Fibroblast of skin of abdomen (primary cell): ENCODE data around the gene TBCK.

Experiments
- DNase-seq: peaks from one replicate; pipeline ENCODE4 v3.0.0-alpha.2; 2013

The TBCK gene

DNA sequence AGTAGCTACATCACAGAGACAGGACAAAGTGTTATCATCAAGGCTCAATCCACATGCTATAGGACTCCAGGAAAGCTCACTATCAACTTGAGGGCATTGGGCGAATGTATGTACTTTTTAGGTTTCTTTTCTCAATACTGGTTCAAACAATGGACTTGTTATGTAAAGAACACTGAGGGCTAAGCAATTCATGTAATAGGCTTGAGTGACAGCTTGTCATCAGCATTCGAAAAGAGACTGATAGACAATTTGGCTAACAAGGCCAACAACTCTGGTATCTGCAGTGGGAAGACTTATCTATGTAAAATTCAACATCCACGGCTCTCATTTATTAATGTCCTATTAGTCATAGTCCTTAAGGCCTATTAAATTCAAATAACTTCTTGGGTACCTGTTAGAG, 279.7 kb downstream of the TBCK start:
- DNase-seq, result no peak

DNA sequence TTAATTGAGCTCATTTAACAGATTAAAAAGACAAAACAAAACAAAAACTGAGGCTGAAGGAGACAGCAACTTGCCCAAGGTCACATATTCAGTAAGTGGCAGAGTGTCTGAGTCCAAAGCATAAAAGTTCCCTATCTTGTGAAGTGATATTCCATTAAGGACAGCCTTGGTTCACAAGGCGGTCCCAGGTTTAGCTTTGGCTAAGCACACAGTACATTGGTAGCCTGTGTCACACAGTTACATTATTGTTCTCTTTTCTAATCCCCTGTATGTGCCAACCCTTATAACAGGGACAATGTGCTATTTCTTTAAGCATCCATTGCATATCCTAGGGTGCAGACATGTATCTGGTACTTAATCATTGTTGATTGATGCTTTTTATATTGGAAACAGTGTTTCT, 280.8 kb downstream of the TBCK start:
- DNase-seq, result no peak

DNA sequence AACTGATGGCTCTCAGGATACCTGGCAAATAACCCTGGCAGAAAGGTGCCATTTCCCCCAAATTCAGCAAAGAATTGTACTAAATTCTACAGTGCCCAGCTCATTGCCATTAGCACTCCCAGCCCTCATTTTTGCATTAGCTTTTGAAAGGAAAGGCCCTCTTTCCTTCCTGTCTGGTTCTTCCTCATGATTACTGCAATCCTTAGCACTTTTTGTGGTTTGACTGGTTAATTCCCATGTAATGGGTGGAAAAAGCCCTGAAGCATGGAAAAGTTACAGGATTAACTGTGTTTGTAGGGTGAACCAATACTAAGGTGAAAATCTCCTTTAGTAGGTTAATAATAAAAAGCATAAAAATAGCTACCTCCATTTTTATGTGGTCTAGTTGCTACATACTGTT, 281.3 kb downstream of the TBCK start:
- DNase-seq, result no peak

DNA sequence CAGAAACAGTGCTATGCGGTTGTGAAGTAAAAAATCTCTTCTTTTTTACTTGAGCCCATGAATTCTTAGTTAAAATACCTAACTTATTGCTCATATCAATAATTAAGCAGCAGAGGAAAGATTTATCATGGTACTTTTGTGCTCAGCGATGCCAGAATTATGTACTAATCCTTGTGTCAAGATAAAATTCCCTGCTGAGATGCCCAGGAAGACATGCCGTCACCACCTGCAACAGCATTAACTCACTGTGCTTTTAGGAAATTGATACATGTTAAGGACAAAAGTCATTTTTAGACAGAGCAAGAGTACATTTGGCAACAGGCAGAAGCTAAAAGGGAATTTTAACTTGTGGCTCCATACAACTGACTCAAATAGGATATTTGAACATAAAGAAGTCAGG, 281.8 kb downstream of the TBCK start:
- peak; percentile 73 for DNase-seq

DNA sequence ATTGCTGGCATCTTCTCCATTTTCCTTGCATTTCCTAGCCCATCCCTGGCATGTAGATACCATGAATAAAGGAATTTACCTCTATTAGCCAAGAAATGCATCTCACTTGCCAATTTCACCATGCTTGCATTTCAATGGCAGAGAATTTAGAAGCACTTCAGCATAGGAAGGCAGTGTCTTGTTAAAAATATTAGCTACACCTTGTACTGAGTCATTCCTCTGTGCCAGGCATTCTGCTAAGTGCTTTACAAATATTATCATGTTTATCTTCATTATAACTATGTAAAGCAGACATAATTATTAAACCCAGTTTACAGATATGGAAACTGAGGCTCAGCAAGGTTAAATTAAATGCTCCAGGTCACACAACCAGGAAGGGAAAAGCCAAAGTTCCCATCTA, 282.5 kb downstream of the TBCK start:
- DNase-seq, result no peak

DNA sequence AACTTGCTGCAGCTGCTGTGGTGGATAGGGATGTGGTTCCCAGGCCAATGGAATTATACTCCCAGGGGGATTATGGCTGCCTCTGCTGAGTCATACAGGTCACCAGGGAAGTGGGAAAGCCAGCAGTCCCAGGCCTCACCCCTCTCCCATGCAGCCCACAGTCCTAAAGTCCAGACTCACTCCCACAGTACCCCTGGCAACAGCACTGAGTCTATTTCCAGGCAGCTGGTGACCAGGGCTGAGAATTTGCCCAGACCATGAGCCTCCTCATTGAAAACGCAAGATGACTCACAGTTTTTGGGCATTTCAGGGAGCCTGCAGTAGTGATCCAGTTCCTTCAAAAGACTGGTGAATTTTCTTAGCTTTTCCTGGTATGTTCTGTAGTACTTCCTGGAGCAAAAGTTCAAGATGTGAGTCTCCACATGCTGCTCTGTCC, 283.1 kb downstream of the TBCK start:
- DNase-seq, result peak; percentile 40

DNA sequence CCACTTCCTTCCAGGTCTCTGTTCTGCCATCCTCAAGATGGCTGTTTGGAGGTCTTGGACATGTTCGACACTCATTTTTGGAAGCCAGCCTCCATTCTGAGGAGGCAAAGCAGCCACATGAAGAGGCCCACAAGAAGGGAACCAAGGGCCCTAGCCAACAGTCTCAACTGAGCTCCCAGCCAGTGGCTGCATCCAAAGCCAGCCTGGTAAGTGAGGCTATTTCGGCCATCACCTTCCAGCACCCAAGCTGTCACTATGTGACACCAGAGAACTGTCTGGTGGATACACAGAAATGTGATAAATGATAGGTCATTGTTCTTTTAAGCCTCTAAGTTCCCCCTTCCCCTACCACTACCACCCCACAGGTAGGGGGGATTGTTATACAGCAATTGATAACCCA, 293.6 kb downstream of the TBCK start:
- no peak for DNase-seq

DNA sequence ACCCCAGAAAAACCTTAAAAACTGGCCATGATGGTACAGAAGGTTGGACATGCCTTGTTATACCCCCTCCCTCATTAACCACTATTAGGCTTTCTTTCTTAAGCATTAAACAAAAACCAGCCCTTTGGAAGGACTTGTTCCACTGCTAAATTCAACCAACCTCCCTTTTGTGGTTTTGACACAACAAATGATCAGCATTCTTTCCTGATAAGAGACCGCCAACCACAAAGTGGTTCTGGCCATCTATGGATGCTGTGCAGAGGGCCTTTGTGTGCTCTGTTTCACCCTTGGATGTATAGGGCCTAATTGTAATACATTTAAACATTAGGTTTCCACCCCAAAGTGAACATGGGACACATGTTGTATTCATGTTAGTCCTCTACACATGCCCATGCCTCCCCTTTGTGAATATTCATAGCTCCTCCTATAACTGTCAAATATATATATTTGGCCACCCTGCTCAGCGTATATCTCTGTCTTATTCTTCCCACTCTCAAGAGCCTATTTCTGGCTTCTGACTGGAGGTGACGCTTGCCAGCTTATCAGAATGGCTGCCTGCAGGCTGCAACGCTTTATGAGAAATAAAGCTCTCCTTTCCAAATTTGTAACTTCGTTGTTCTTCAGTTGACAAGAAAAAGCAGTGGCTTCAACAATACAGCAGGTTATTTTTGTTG, 294.1 kb downstream of the TBCK start:
- DNase-seq, result no peak

DNA sequence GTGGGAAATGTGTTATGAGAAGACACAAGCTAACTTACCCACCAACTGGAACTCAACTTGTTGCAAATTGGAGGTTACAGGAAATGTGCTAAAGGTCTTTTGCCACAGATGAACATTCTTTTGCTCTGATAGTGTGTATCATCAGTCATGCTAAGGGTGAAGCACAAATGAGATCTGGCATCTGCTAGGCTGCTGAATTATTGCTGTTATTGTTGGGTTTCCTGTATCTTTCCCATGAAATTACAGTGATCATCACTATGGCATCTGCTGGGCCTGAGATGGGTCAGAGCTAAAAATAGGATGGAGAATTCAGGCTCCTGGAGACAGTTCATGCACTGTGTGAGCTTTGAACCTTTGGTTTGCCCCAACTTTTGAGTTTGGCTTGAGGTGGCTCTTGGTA, 296.2 kb downstream of the TBCK start:
- peak; percentile 76 for DNase-seq

DNA sequence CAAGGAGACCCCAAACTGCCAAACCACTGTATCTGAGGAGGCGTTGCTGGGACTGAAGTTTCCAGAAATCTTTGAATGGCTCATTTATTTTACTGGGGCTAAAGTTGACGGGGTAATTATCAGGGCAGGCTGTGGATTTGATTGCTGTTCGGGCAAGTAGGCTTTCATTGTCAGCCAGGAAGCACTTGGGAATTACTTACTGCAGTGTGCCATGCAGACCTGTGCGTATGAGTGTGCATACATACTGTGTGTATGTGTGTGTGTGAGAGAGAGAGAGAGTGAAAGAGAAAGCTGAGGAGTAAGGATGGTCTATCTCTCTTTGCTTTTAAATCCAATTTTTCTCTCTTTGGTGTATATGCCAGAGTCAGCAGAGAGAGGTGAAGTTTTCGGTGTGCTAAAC, 298.0 kb downstream of the TBCK start:
- DNase-seq, result no peak

DNA sequence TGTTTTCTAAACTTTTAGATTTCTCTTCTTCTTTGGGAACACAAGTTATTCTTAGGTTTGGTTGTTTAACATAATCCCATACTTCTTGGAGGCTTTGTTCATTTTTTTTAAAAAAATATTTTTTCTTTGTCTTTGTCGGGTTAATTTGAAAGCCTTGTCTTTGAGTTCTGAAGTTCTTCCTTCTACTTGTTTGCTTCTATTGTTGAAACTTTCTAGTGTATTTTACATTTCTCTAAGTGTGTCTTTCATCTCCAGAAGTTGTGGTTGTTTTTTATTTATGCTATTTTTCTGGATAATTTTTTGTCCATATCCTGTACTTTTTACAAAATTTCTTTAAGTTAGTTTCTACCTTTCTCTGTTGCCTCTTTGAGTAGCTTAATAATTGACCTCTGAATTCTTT, 304.6 kb downstream of the TBCK start:
- no peak for DNase-seq

DNA sequence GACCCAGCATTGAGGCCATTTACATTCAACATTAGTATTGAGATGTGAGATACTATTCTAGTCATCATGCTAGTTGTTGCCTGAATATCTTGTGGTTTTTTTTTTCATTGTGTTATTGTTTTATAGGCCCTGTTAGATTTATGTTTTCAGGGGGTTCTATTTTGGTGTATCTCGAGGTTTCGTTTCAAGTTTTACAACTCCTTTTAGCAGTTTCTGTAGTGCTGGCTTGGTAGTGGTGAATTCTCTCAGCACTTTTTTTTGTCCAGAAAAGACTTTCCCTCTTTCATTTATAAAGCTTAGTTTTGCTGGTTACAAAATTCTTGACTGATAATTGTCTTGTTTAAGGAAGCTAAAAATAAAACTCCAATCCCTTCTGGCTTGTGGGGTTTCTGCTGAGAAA, 305.2 kb downstream of the TBCK start:
- no peak for DNase-seq

DNA sequence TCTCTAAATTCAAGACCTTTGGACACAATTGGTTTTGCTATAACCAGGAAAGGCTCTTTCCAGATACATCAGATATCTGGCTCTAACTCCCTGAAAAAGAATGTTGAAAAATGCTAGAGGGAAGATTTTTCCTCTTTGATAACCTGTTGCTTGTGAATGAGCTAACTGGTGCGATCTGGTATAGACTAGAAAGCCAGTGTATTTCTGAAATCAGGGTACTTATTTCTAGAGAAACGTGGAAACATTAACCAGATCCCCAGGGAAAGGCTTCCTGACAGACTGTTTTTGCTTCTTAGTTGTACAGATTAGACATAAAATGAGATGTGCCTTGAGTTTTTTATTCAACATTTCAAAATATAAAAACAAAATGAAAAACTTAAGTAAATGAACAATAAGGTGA, 313.0 kb downstream of the TBCK start:
- no peak for DNase-seq

DNA sequence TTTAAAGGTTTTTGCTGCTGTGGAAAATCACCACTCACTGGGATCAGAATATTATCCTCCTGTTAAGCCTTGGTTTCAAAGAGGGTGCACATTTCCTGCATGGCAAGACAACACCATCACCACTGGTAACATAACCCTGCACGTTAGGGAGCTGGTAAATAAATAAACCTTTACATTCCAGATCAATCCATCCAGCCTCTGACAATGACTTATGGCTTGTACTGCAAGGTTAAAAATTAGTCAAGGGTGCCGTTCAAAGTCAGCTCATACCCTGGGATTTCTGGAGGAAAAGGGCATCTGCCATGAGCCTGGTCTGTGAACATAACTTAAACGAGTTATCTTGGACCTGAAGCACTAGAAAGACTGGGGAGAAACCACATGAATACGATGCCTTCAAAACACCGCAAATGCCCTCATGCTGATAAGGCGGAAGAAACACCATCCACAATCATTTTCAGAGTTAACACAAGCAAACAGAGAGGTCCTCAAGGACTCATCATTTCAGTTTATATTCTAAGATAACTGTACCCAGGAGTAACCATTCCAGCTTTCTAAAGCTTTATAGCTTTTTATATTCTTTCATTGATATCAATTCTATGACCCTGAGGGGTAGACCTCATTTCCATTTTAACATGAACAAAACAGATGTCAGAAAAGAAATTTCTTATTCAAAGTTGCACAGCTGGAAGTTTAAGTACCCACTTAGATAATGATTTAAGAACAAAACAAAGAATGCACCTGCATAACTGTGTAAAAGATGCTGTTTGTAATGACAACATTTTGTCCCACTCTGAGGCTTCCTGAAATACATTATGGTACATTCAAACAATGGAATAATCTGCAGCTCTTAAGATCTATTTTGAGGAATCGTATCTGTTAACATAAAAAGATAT, 317.6 kb downstream of the TBCK start:
- no peak for DNase-seq

DNA sequence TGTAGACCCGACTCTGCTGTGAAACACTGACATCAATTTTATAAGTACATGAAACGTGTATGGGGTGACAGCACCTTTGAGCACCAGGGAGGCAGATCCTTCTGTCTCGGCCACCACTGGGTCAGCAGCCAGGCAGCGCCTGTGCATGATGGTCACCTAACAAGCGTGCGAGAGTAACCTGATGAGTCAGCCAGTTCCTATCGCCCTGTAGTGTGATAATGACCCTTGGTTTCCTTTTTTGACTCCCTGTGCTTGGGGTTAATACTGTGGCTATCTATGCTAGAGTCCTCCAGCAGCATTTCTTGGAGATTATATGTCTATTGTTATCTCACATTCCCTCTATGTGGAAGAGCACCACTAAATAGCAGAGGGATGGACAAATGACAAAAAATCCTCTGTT, 319.2 kb downstream of the TBCK start:
- no peak for DNase-seq

DNA sequence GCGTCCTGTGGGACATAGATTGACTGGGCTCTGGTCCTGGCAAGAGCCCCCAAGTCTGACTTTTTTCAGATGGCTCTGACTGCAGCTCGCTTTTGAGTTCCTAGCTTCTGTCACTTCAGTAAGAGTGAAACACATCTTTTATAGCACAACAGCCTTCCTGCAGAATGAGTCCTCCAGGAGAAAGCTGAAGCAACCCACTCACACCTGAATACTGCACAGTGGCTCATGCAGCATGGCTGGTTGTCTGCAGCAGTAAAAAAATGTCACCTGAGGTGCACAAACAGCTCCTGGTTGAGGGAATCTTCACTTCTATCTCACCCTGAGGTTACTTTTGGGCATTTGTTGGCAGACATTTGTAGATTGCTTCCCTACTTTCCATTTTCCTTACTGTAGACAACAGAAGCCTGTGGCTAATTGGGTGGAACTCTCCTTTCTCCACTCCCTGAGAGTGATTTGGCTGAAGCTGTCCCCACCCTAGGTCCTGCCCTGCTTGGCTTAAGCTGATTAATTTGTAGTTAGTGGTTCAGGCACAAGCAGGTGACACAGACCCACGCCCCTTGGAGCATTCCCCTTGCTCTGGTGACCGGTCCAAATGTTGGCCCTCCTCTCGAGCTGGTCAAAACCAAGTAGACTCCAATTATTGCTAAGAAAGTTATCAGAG, 321.0 kb downstream of the TBCK start:
- DNase-seq, result no peak

DNA sequence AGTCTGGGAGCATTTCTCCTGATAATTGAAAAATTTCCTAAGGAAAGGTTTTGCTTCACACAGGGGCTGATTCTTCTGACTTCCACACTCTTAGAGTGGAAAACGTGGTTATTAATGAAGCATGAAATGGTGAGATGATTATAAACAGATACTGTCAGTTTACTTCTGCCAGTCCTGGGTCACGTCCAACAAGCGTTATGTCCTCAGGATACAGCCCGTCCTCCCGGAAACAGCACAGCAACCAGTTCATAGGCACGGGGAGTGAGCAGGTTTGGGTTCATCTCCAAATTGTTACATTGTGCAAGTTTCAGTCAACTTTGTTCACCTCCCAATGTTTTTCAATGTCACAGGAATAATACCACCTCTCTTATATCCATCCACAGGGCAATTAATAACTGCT, 321.9 kb downstream of the TBCK start:
- no peak for DNase-seq

DNA sequence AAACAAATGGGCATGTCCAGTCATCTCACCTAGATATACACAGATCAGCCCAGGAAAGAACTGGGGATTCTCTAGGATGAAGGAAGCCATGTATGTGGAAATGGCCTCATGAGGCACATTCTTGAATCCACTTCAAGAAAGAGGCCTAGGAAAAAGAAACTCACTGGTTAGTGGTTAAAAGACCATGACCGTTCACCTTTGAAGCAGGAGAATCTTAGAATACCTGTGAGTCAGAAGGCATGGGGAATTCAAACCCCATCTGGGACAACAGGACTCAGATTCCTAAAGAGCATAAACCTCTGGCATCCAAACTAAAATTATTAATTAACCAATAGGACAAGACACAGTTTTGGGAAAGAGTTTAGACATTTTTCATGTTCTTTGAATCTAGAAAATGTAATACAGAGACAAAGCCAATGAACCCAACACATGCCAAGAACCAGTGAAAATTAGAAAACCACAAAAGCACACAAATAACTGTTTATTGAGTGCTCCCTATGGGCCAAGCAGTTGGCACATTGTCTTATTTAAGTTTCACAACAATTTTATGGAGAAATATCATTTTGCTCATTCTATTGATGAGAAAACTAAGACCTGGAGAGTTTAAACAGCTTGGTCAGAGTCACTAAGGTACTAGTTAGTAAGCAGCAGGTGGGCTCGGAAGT, 323.2 kb downstream of the TBCK start:
- DNase-seq, result no peak

DNA sequence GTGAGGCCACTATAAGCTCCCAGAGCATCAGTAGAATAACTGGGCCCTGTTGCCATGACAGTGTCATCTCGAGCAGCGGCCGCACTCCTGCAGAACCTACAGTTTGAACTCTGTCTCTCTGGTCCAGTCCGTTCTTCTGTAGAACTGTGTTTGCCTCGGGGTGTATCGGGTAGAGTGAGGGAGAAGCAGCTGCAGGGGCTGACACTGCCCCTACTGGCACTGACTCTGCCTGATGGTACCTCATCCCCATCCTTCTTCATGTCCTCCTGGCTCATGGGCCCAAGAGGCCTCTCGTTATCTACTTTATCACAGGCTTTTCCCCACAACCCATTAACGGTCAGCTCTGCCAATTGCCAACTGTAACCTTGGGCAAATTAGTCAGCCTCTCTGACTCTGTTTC, 324.3 kb downstream of the TBCK start:
- no peak for DNase-seq
